Thoracic aorta (tissue), 2 donors: ENCODE data around the gene CEP70. TPM values are rescaled to one million over a fixed set of nuclear protein-coding genes. Genes with fewer than 3 reads are reported as not detected.

Source experiments
- ATAC-seq: fragments of 150-250 bp; one replicate; pipeline ENCODE4 v1.8.0; 2017; ENCODE audit warnings: low read depth; ENCODE audit not compliant: insufficient number of reproducible peaks, low FRiP score
- DNase-seq: peaks from one replicate; pipeline ENCODE4 v3.0.0-alpha.2; 2020; ENCODE audit warnings: low spot score
- H3K27ac ChIP-seq, 2 donors: fragments of 200-600 bp; sonication (generic); 1 replicate in 1 of 2; 2 replicates in 1 of 2; pipeline ENCODE4 v1.5.1; 2016; ENCODE audit warnings: mild to moderate bottlenecking in 2 of 2, moderate library complexity in 2 of 2
- H3K27me3 ChIP-seq: fragments of 200-600 bp; sonication (generic); replicated peaks from 2 replicates; pipeline ENCODE4 v1.6.0; 2016; ENCODE audit warnings: mild to moderate bottlenecking; ENCODE audit not compliant: insufficient read depth
- H3K36me3 ChIP-seq: fragments of 200-600 bp; sonication (generic); one replicate; pipeline ENCODE4 v1.5.1; 2016
- H3K4me1 ChIP-seq, 2 donors: fragments of 200-600 bp; sonication (generic); 1 replicate in 1 of 2; 2 replicates in 1 of 2; pipeline versions ENCODE4 v1.5.1 to v1.6.0; 2016; ENCODE audit warnings: low read depth in 2 of 2, mild to moderate bottlenecking in 1 of 2; ENCODE audit not compliant: control insufficient read depth in 1 of 2
- H3K4me3 ChIP-seq: fragments of 200-600 bp; sonication (generic); 2 replicates; pipeline ENCODE4 v1.5.1; 2016; ENCODE audit warnings: mild to moderate bottlenecking
- H3K9me3 ChIP-seq: fragments of 200-600 bp; sonication (generic); 2 replicates; pipeline ENCODE4 v1.5.1; 2016
- total RNA-seq, 2 donors: library from RNA; depleted of rRNA; stranded (reverse); fragments of >200 nt; gene quantifications; one replicate each; pipeline versions ENCODE4 v1.1.0 to v1.2.3, GENCODE V29; 2016
- TF ChIP-seq, protein P1 (sequence below): fragments of 200-600 bp; sonication (generic); IDR thresholded peaks from one replicate; pipeline ENCODE4 v1.5.1; 2019; ENCODE audit warnings: antibody characterized with exemption

CEP70 gene
- total RNA-seq, 2 donors from 2014 or later: 18.4 to 38.2 TPM

DNA sequence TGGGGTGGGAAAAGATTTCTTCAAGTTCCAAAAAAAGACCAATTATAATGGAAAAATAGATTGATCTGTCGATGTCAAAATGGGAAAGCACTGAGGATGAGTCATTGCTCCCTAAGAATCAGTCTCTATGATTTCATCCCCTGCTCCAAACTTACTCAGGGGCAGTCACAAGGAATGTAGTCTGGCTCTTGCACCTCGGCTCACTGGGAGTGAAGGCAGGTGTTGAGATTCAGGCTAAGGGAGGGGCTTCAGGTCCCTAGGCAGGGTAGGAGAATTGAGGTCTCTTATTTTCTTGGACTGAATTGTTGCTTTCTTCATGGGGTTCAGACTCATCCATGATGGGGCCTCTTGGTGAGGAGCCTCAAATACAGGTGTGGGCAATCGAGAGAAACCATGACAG lies 145.4 kb downstream of the CEP70 start:
- H3K27me3 ChIP-seq: no peaks in the 10 kb centered on the region
- no peaks in the 10 kb centered on the region for H3K4me1 ChIP-seq
- no peaks in the 10 kb centered on the region for H3K9me3 ChIP-seq
- TF ChIP-seq, protein P1, sequence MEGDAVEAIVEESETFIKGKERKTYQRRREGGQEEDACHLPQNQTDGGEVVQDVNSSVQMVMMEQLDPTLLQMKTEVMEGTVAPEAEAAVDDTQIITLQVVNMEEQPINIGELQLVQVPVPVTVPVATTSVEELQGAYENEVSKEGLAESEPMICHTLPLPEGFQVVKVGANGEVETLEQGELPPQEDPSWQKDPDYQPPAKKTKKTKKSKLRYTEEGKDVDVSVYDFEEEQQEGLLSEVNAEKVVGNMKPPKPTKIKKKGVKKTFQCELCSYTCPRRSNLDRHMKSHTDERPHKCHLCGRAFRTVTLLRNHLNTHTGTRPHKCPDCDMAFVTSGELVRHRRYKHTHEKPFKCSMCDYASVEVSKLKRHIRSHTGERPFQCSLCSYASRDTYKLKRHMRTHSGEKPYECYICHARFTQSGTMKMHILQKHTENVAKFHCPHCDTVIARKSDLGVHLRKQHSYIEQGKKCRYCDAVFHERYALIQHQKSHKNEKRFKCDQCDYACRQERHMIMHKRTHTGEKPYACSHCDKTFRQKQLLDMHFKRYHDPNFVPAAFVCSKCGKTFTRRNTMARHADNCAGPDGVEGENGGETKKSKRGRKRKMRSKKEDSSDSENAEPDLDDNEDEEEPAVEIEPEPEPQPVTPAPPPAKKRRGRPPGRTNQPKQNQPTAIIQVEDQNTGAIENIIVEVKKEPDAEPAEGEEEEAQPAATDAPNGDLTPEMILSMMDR: no peak
- ATAC-seq: no peak
- H3K27ac ChIP-seq: no peak overlapping the region
- H3K36me3 ChIP-seq: no peaks in the 10 kb centered on the region
- no peak for DNase-seq
- no peak overlapping the region for H3K4me3 ChIP-seq

DNA sequence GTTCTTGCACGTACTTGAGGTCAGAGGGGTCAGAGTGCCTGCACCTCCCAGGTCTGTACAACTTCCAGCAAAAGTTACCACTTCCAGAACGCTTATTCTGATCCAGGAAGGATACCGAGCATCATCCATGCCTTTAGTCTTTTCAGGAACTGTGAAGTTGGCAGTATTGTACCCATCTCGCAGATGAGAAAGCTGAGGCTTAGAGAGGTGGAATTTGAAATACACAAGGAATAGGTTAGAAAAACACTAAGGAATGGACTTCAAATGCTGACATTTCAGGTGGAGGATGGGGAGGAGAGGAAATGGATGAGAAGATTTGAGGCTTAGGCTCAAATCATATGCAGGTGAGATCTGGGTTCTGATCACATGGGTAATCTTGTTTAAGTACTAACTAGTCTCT lies 148.4 kb downstream of the CEP70 start:
- no peak for DNase-seq
- no peaks in the 10 kb centered on the region for H3K27me3 ChIP-seq
- H3K36me3 ChIP-seq: no peaks in the 10 kb centered on the region
- peaks cover 0 to 2% of the 10 kb centered on the region in 2 donors for H3K4me1 ChIP-seq
- no peaks in the 10 kb centered on the region for H3K9me3 ChIP-seq
- H3K4me3 ChIP-seq: no peak overlapping the region
- TF ChIP-seq, protein P1: no peak
- no peak overlapping the region for H3K27ac ChIP-seq
- ATAC-seq: no peak

DNA sequence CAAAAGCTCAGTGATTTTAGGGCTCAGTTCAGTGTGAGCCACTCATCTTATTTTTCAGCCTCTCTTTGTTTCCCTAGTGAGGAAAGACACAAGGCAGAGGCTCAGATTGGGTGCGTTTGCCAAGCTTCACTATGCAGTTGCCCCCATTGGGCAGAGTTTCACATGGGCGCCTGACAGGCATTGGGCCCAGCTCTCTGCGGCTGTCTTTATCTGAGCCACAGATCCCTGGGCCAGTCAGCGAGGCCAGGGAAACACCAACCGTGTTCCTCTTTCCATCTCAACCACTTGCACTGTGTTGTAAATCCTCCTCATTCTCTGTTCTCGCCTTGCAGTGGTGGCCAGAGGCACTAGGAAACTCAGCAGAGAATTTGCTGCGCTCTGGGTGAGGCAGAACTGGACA lies 148.8 kb downstream of the CEP70 start:
- ATAC-seq: no peak
- no peak for DNase-seq
- TF ChIP-seq, protein P1: no peak
- H3K9me3 ChIP-seq: no peaks in the 10 kb centered on the region
- H3K27me3 ChIP-seq: no peaks in the 10 kb centered on the region
- H3K4me1 ChIP-seq: peaks cover 0 to 6% of the 10 kb centered on the region in 2 donors
- no peak overlapping the region for H3K4me3 ChIP-seq
- no peak overlapping the region for H3K27ac ChIP-seq
- no peaks in the 10 kb centered on the region for H3K36me3 ChIP-seq

Other genes with a start within 250 kb of the CEP70 start
- 10 to 100 TPM; 58.6 to 62.3 TPM for gene MRAS, start 245.7 kb downstream of the CEP70 start, total RNA-seq
- 1 to 10 TPM; 1.9 to 7.1 TPM for gene ESYT3, start 159.6 kb downstream of the CEP70 start, total RNA-seq
- 10 to 100 TPM; 11.1 to 20.6 TPM for gene FAIM, start 14.5 kb upstream of the CEP70 start, total RNA-seq
- gene PIK3CB, start 240.7 kb upstream of the CEP70 start, total RNA-seq: 10 to 100 TPM; 20.6 to 32.0 TPM